ENCODE results near the gene ENTPD1.
"Not testable (repeated sequence)": the region's sequence is repeated elsewhere in the genome, so short reads cannot be mapped to it uniquely, and the experiment has no call there.

ENTPD1 gene

DNA sequence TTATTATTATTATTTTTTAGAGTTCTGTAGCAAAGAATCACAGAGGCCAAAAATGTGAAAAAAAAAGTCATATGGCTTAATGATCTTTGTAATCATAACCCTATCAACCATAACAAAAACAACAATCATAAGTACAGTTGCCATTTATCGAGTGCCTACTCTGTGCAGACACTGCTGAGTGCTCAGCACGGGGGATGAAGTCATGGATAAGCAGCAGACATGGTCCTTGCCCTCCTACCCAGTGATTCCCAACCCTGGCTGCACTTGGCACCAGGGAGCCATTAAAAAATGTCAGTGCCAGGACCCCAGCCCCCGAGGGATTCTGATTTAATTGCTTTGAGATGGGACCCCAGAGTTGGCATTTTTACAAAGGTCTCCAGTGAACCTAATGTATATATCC is 38.2 kb downstream of the ENTPD1 start:
- in situ Hi-C loops (cut with MboI; ENCODE audit: low pct_unique_long_range_greater_than_20kb, low sequenced_read_pairs, unreplicated experiment) = no loop called here
- no peak for DNase-seq (ENCODE audit: low spot score)
- TF ChIP-seq, protein P1, sequence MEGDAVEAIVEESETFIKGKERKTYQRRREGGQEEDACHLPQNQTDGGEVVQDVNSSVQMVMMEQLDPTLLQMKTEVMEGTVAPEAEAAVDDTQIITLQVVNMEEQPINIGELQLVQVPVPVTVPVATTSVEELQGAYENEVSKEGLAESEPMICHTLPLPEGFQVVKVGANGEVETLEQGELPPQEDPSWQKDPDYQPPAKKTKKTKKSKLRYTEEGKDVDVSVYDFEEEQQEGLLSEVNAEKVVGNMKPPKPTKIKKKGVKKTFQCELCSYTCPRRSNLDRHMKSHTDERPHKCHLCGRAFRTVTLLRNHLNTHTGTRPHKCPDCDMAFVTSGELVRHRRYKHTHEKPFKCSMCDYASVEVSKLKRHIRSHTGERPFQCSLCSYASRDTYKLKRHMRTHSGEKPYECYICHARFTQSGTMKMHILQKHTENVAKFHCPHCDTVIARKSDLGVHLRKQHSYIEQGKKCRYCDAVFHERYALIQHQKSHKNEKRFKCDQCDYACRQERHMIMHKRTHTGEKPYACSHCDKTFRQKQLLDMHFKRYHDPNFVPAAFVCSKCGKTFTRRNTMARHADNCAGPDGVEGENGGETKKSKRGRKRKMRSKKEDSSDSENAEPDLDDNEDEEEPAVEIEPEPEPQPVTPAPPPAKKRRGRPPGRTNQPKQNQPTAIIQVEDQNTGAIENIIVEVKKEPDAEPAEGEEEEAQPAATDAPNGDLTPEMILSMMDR (IDR thresholded peaks at IDR 0.05; ENCODE audit: extremely low read depth, insufficient read depth, missing control alignments) = no peak

GRCh38 chr10:95795602-95796001 is 39.6 kb downstream of the ENTPD1 start:
- no peak for DNase-seq (ENCODE audit: low spot score)
- TF ChIP-seq, protein P1 (IDR thresholded peaks at IDR 0.05; ENCODE audit: extremely low read depth, insufficient read depth, missing control alignments) = no peak
- in situ Hi-C loops (cut with MboI; ENCODE audit: low pct_unique_long_range_greater_than_20kb, low sequenced_read_pairs, unreplicated experiment) = no loop called here

- no peak for DNase-seq (ENCODE audit: low spot score)
- in situ Hi-C loops (cut with MboI; ENCODE audit: low pct_unique_long_range_greater_than_20kb, low sequenced_read_pairs, unreplicated experiment) = no loop called here
- TF ChIP-seq, protein P1 (IDR thresholded peaks at IDR 0.05; ENCODE audit: extremely low read depth, insufficient read depth, missing control alignments) = no peak
These were observed 40.5 kb downstream of the ENTPD1 start for GRCh38 chr10:95796504-95796903.

DNA sequence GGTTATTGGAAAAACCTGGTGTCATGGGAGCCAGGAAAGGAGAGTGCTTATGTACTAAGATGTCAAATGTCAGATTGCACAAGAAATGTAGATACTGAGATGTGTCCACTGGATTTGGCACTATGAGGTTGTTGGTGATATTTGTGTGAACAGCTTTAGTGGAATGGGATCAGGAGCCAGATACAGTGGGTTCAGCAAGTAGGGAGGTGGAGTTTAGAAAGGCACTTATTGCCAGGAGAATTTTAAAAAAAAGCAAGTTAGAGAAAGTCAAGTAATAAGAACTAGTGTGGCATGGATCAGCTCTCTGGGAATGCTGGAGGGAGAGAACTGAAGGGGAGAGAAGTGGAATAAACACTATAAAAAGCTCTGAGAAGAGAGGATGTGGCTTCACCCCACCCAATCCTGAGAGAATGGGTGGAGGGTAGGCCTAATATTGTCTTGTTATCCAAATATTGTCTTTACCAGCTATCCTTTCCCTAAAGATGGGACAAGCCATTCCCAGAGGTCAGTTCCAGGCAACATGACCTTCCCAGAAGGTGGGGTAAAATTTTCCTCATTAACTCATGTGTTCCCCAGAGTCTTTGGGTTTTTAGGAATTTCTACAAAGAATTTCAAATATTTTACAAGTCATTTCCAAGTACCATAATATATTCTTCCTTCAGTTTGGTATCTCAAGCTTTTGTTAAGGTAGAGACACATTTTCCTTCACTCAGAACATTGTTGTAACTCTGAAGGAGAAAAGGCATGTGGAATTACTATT is 42.3 kb downstream of the ENTPD1 start:
- DNase-seq (ENCODE audit: low spot score) = no peak
- in situ Hi-C loops (cut with MboI; ENCODE audit: low pct_unique_long_range_greater_than_20kb, low sequenced_read_pairs, unreplicated experiment) = no loop called here
- TF ChIP-seq, protein P1 (IDR thresholded peaks at IDR 0.05; ENCODE audit: extremely low read depth, insufficient read depth, missing control alignments) = no peak

DNA sequence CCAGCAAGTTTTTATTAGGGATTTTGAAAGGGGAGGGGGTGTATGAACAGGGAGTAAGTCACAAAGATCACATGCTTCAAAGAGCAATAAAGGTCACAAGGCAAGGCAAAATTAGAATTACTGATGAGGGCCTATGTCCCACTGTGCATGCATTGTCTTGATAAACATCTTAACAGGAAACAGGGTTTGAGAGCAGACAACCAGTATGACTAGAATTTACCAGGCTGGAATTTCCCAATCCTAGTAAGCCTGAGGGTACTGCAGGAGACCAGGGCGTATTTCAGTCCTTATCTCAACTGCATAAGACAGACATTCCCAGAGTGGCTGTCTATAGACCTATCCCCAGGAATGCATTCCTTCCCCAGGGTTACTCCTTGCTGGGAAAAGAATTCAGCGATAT is 44.3 kb downstream of the ENTPD1 start:
- DNase-seq (ENCODE audit: low spot score); in situ Hi-C loops (cut with MboI; ENCODE audit: low pct_unique_long_range_greater_than_20kb, low sequenced_read_pairs, unreplicated experiment): not testable (repeated sequence)

DNA sequence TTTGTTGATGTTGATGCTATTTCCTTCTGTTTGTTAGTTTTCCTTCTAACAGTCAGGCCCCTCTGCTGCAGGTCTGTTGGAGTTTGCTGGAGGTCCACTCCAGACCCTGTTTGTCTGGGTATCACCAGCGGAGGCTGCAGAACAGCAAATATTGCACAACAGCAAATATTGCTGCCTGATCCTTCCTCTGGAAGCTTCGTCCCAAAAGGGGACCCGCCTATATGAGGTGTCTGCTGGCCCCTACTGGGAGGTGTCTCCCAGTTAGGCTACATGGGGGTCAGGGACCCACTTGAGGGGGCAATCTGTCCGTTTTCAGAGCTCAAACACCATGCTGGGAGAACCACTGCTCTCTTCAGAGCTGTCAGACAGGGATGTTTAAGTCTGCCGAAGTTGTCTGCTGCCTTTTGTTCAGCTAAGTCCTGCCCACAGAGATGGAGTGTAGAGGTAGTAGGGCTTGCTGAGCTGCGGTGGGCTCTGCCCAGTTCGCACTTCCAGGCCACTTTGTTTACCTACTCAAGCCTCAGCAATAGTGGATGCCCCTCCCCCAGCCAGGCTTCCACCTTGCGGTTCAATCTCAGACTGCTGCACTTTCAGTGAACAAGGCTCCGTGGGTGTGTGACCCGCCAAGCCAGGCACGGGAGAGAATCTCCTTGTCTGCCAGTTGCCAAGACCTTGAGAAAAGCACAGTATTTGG is 50.9 kb downstream of the ENTPD1 start:
- in situ Hi-C loops (cut with MboI; ENCODE audit: low pct_unique_long_range_greater_than_20kb, low sequenced_read_pairs, unreplicated experiment); DNase-seq (ENCODE audit: low spot score): not testable (repeated sequence)

DNA sequence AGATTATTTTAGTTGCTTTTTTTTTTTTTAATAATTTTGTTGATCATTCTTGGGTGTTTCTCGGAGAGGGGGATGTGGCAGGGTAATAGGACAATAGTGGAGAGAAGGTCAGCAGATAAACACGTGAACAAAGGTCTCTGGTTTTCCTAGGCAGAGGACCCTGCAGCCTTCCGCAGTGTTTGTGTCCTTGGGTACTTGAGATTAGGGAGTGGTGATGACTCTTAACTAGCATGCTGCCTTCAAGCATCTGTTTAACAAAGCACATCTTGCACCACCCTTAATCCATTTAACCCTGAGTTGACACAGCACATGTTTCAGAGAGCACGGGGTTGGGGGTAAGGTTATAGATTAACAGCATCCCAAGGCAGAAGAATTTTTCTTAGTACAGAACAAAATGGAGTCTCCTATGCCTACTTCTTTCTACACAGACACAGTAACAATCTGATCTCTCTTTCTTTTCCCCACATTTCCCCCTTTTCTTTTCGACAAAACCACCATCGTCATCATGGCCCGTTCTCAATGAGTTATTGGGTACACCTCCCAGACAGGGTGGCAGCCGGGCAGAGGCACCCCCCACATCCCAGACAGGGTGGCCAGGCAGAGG is 52.8 kb downstream of the ENTPD1 start:
- in situ Hi-C loops (cut with MboI; ENCODE audit: low pct_unique_long_range_greater_than_20kb, low sequenced_read_pairs, unreplicated experiment); DNase-seq (ENCODE audit: low spot score): not testable (repeated sequence)

Data from GM13977 (cell line).